Measurements from ENCODE around the gene MATN4.

Gene MATN4

DNA sequence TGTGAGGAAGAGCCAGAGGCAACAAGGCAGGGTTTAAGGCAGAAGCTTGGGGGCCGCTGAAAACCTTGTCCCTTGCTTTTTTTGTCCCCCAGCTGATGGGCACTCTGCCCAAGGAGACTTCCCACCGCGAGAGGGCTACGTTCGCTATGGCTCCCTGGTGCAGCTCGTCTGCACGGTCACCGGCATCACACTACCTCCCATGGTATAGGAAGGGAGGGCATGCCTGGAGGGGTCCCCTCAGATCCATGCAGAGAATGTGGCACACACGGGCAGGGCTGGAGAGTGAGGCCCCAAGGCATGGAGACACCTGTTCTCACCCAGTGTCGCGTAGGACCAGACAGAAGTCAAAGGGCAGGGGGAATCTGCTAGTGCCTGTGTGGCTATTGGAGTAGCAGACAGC, 5.8 kb upstream of the MATN4 start:
- Histone ChIP-seq H3K36me3 (ENCODE audit: control insufficient read depth in 4 of 4, insufficient read depth in 4 of 4, low read length in 3 of 4) (no peaks in the 10 kb centered on the region), H3K4me1 (ENCODE audit: control extremely low read depth in 1 of 4, control insufficient read depth in 4 of 4, insufficient read depth in 4 of 4, low read length in 3 of 4) (peaks cover 0 to 12% (median 10%) of the 10 kb centered on the region in 4 experiments), H3K27ac (ENCODE audit: insufficient read depth in 1 of 2, low read depth in 1 of 2, low read length in 2 of 2, poor library complexity in 1 of 2, severe bottlenecking in 2 of 2) (no peak overlapping the region), H3K4me3 (ENCODE audit: control insufficient read depth in 1 of 7, extremely low read depth in 1 of 7, insufficient read depth in 4 of 7, low read depth in 2 of 7, low read length in 6 of 7) (no peak overlapping the region), H3K9me3 (ENCODE audit: control extremely low read depth in 1 of 5, control insufficient read depth in 4 of 5, insufficient read depth in 2 of 5, low read depth in 1 of 5, low read length in 4 of 5) (no peaks in the 10 kb centered on the region), H3K27me3 (replicated peaks in 2 of 5; ENCODE audit: control insufficient read depth in 4 of 5, insufficient read depth in 5 of 5, low read length in 4 of 5) (peaks cover 0 to 67% (median 18%) of the 10 kb centered on the region in 5 experiments)
- CTCF ChIA-PET = interaction anchor here (0.7 to 3.2 kb wide), 12 partner anchors 9 to 457 kb away, joined by 3 to 13 read pairs (median 3); no protein-coding TSS in a partner anchor
- POLR2A ChIA-PET = no interaction called here
- DNase-seq = no peak
- 96% methylated on average over 7 of the region's 11 CpGs for WGBS (ENCODE audit: insufficient coverage)

DNA sequence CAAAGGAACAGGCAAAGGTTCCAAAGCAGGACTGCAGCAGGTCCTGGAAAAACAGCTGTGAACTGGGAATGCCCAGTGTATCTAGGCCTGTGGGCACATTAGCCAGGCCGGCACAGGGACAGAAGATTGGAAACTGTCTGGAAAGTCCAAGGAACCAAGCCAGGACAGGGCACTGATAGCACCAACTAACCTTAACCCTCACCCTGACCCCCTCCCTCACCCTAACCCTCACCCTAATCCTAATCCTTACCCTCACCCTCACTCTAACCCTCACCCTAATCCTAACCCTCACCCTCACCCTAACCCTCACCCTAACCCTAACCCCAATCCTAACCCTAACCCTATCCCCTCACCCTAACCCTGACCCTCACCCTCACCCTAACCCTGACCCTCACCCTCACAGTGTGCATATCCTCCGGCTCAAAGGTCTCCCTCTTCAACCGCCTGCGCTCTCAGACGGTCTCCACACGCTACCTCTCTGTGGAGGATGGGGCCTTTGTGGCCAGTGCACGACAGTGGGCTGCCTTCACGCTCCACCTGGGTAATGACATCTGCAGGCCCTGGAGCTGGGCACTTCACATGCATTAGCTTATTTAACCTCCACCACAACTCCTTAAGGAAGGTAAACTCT, 5.1 kb upstream of the MATN4 start:
- no peak for DNase-seq
- CTCF ChIA-PET = interaction anchor here (0.6 to 3.2 kb wide), 16 partner anchors 10 to 458 kb away, joined by 3 to 13 read pairs (median 4); partner anchors contain the start of gene WFDC10A
- Histone ChIP-seq H3K27me3 (replicated peaks in 2 of 5; ENCODE audit: control insufficient read depth in 4 of 5, insufficient read depth in 5 of 5, low read length in 4 of 5) (peaks cover 0 to 67% (median 18%) of the 10 kb centered on the region in 5 experiments), H3K9me3 (ENCODE audit: control extremely low read depth in 1 of 5, control insufficient read depth in 4 of 5, insufficient read depth in 2 of 5, low read depth in 1 of 5, low read length in 4 of 5) (no peaks in the 10 kb centered on the region), H3K27ac (ENCODE audit: insufficient read depth in 1 of 2, low read depth in 1 of 2, low read length in 2 of 2, poor library complexity in 1 of 2, severe bottlenecking in 2 of 2) (no peak overlapping the region), H3K36me3 (ENCODE audit: control insufficient read depth in 4 of 4, insufficient read depth in 4 of 4, low read length in 3 of 4) (no peaks in the 10 kb centered on the region), H3K4me1 (ENCODE audit: control extremely low read depth in 1 of 4, control insufficient read depth in 4 of 4, insufficient read depth in 4 of 4, low read length in 3 of 4) (peaks cover 0 to 7% (median 4%) of the 10 kb centered on the region in 4 experiments), H3K4me3 (ENCODE audit: control insufficient read depth in 1 of 7, extremely low read depth in 1 of 7, insufficient read depth in 4 of 7, low read depth in 2 of 7, low read length in 6 of 7) (no peak overlapping the region)
- WGBS (ENCODE audit: insufficient coverage) = 100% methylated on average over 2 of the region's 8 CpGs
- POLR2A ChIA-PET = no interaction called here

DNA sequence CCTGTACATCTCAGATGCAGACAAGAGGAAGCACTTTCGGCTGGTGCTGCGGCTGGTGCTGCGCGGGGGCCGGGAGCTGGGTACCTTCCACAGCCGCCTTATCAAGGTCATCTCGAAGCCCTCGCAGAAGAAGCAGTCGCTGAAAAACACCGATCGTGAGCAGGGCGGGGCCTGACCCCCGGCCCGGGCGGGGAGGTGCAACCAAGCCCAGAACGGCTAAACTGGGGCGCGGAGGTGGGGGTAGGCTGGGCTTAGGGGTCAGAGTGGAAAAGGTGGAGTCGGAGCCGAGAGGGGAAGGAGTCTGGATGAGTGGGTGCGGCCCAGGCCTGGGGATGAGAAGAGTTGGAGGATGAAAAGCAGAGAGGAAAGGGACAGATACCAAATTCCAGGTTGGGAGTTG, 4.1 kb upstream of the MATN4 start:
- 68% methylated on average over 17 of the region's 21 CpGs for WGBS (ENCODE audit: insufficient coverage)
- H3K27me3 ChIP-seq (replicated peaks in 2 of 5; ENCODE audit: control insufficient read depth in 4 of 5, insufficient read depth in 5 of 5, low read length in 4 of 5) = peaks cover 0 to 62% (median 17%) of the 10 kb centered on the region in 5 experiments
- POLR2A ChIA-PET = interaction anchor here (0.6 kb wide), 1 partner anchor 130 kb away, joined by 8 read pairs; no protein-coding TSS in a partner anchor
- CTCF ChIA-PET = interaction anchor here (0.6 to 3.2 kb wide), 21 partner anchors 9 to 387 kb away, joined by 3 to 13 read pairs (median 3); partner anchors contain the start of gene SYS1
- H3K4me3 ChIP-seq (ENCODE audit: control insufficient read depth in 1 of 7, extremely low read depth in 1 of 7, insufficient read depth in 4 of 7, low read depth in 2 of 7, low read length in 6 of 7) = no peak overlapping the region
- no peak for DNase-seq
- H3K9me3 ChIP-seq (ENCODE audit: control extremely low read depth in 1 of 5, control insufficient read depth in 4 of 5, insufficient read depth in 2 of 5, low read depth in 1 of 5, low read length in 4 of 5) = no peaks in the 10 kb centered on the region
- no peak overlapping the region for H3K27ac ChIP-seq (ENCODE audit: insufficient read depth in 1 of 2, low read depth in 1 of 2, low read length in 2 of 2, poor library complexity in 1 of 2, severe bottlenecking in 2 of 2)
- no peaks in the 10 kb centered on the region for H3K36me3 ChIP-seq (ENCODE audit: control insufficient read depth in 4 of 4, insufficient read depth in 4 of 4, low read length in 3 of 4)
- H3K4me1 ChIP-seq (ENCODE audit: control extremely low read depth in 1 of 4, control insufficient read depth in 4 of 4, insufficient read depth in 4 of 4, low read length in 3 of 4) = peaks cover 0 to 9% (median 5%) of the 10 kb centered on the region in 4 experiments

DNA sequence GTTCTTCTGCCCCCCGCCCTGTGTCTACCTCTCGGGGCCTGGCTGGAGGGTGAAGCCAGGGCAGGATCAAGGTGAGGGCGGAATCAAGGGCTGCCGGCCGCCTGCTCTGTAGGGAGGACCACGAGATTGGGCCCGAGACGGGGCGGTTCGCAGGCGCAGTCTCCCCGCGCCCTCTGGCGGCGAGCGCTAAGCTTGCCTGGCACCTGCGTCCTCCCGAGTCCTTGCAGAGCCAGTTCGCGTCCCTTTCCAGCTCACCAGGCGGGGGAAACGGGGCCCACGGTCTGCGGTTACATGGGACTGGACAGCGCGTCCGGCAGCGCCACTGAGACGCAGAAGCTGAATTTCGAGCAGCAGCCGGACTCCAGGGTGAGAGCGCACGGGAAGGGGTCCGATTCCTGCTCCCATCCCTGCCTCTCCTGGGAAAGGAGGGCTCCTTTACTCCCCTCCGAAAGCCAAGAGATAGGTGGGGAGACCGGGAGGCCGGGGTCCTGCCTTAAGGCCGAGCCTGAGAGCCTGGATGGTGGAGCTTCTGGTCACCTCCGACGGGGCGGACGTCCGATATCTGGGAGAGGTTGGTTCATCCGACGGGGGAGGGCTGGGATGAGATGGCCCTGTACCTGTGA, 3.6 kb upstream of the MATN4 start:
- H3K4me3 ChIP-seq (ENCODE audit: control insufficient read depth in 1 of 7, extremely low read depth in 1 of 7, insufficient read depth in 4 of 7, low read depth in 2 of 7, low read length in 6 of 7) = no peak overlapping the region
- CTCF ChIA-PET = interaction anchor here (0.6 to 3.2 kb wide), 19 partner anchors 9 to 387 kb away, joined by 3 to 13 read pairs (median 3); partner anchors contain the start of gene SYS1
- H3K4me1 ChIP-seq (ENCODE audit: control extremely low read depth in 1 of 4, control insufficient read depth in 4 of 4, insufficient read depth in 4 of 4, low read length in 3 of 4) = peaks cover 0 to 9% (median 5%) of the 10 kb centered on the region in 4 experiments

DNA sequence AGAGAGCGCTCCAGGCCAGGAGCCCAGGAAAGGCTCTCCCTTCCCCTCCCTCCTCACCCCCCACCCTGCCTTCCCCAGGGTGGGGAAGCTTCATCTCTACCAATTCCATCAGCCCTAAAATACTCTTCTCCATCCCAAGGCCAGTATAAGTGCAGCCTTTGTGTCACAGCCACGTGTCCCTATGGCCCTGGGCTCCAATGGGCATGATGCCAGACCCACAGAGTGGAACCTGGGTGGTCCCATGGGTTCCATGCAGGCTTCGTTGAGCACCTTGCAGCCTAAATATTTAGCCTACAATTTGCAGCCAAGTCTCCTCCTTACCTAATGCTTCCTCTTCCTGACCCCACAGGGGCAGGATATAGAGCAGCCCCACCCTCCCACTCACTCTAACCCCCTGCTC, 976 bp upstream of the MATN4 start:
- Histone ChIP-seq H3K27ac (ENCODE audit: insufficient read depth in 1 of 2, low read depth in 1 of 2, low read length in 2 of 2, poor library complexity in 1 of 2, severe bottlenecking in 2 of 2) (no peak overlapping the region), H3K36me3 (ENCODE audit: control insufficient read depth in 4 of 4, insufficient read depth in 4 of 4, low read length in 3 of 4) (no peaks in the 10 kb centered on the region), H3K9me3 (ENCODE audit: control extremely low read depth in 1 of 5, control insufficient read depth in 4 of 5, insufficient read depth in 2 of 5, low read depth in 1 of 5, low read length in 4 of 5) (no peaks in the 10 kb centered on the region), H3K4me3 (ENCODE audit: control insufficient read depth in 1 of 7, extremely low read depth in 1 of 7, insufficient read depth in 4 of 7, low read depth in 2 of 7, low read length in 6 of 7) (no peak overlapping the region), H3K4me1 (ENCODE audit: control extremely low read depth in 1 of 4, control insufficient read depth in 4 of 4, insufficient read depth in 4 of 4, low read length in 3 of 4) (peaks cover 0 to 17% (median 4%) of the 10 kb centered on the region in 4 experiments), H3K27me3 (replicated peaks in 2 of 5; ENCODE audit: control insufficient read depth in 4 of 5, insufficient read depth in 5 of 5, low read length in 4 of 5) (peaks cover 0 to 57% (median 12%) of the 10 kb centered on the region in 5 experiments)
- ChIA-PET CTCF (interaction anchor here (0.9 to 2.6 kb wide), 5 partner anchors 11 to 462 kb away, joined by 3 to 12 read pairs (median 4); no protein-coding TSS in a partner anchor), POLR2A (no interaction called here)
- no peak for DNase-seq
- WGBS (ENCODE audit: insufficient coverage) = 77% methylated on average over 2 of the region's 3 CpGs

More for the DNA sequence above, 3.6 kb upstream of the MATN4 start:
- POLR2A ChIA-PET = no interaction called here
- Histone ChIP-seq H3K9me3 (ENCODE audit: control extremely low read depth in 1 of 5, control insufficient read depth in 4 of 5, insufficient read depth in 2 of 5, low read depth in 1 of 5, low read length in 4 of 5) (no peaks in the 10 kb centered on the region), H3K27ac (ENCODE audit: insufficient read depth in 1 of 2, low read depth in 1 of 2, low read length in 2 of 2, poor library complexity in 1 of 2, severe bottlenecking in 2 of 2) (no peak overlapping the region), H3K27me3 (replicated peaks in 2 of 5; ENCODE audit: control insufficient read depth in 4 of 5, insufficient read depth in 5 of 5, low read length in 4 of 5) (peaks cover 0 to 60% (median 13%) of the 10 kb centered on the region in 5 experiments), H3K36me3 (ENCODE audit: control insufficient read depth in 4 of 4, insufficient read depth in 4 of 4, low read length in 3 of 4) (no peaks in the 10 kb centered on the region)
- 23% methylated on average over 43 of the region's 45 CpGs for WGBS (ENCODE audit: insufficient coverage)
- peak; percentile 58 to 69 (median 68) for DNase-seq

DNA sequence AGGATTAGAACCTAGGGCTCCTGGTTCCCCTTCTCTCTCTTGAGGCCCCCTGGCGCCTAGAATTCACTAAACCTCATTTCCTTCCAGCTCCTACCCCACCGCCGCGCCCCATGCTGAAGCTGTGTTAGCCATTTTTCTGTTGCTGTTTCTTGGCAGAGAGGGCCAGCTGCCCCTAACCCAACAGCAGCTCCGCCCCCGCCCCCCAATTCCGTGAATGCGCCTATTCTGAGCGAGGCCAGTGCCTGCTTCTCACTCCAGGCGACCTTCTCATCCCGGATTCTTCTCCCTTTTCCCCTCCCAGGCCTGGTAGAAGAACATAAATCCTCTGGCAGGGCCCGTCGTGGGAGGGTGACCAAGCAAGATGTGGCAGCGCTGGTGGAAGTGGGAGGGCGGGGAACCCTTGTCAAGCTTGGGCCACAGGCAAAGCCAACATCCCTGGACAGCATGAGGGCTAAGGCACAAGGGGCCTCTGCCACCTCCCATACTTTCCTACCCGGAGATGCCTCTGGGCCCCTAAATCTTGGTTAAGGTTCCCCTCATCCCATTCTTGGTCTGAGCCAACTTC, 941 bp downstream of the MATN4 start:
- Histone ChIP-seq H3K27me3 (replicated peaks in 2 of 5; ENCODE audit: control insufficient read depth in 4 of 5, insufficient read depth in 5 of 5, low read length in 4 of 5) (peaks cover 0 to 50% (median 16%) of the 10 kb centered on the region in 5 experiments), H3K9me3 (ENCODE audit: control extremely low read depth in 1 of 5, control insufficient read depth in 4 of 5, insufficient read depth in 2 of 5, low read depth in 1 of 5, low read length in 4 of 5) (no peaks in the 10 kb centered on the region), H3K4me1 (ENCODE audit: control extremely low read depth in 1 of 4, control insufficient read depth in 4 of 4, insufficient read depth in 4 of 4, low read length in 3 of 4) (peaks cover 0 to 17% (median 4%) of the 10 kb centered on the region in 4 experiments), H3K27ac (ENCODE audit: insufficient read depth in 1 of 2, low read depth in 1 of 2, low read length in 2 of 2, poor library complexity in 1 of 2, severe bottlenecking in 2 of 2) (no peak overlapping the region), H3K4me3 (ENCODE audit: control insufficient read depth in 1 of 7, extremely low read depth in 1 of 7, insufficient read depth in 4 of 7, low read depth in 2 of 7, low read length in 6 of 7) (no peak overlapping the region), H3K36me3 (ENCODE audit: control insufficient read depth in 4 of 4, insufficient read depth in 4 of 4, low read length in 3 of 4) (no peaks in the 10 kb centered on the region)
- 42% methylated on average over 8 of the region's 16 CpGs for WGBS (ENCODE audit: insufficient coverage)
- DNase-seq = no peak
- POLR2A ChIA-PET = no interaction called here
- CTCF ChIA-PET = interaction anchor here (0.5 to 2.6 kb wide), 4 partner anchors 9 to 329 kb away, joined by 3 to 12 read pairs (median 4); no protein-coding TSS in a partner anchor
